Mesendoderm (in vitro differentiated cells): Measurements from ENCODE around the gene PHLDB1.
"Not testable (repeated sequence)": the region's sequence is repeated elsewhere in the genome, so short reads cannot be mapped to it uniquely, and the experiment has no call there.

Experiments used
- DNase-seq: peaks from one replicate; pipeline ENCODE4 v3.0.0; 2013
- H2AK5ac ChIP-seq: 2 replicates; pipeline ENCODE4 v1.6.1; 2013; ENCODE audit warnings: low read length, inconsistent platforms
- H2BK120ac ChIP-seq: 2 replicates; pipeline ENCODE4 v1.6.1; 2013; ENCODE audit warnings: low read depth, mild to moderate bottlenecking, low read length, moderate library complexity, mixed read lengths
- H2BK15ac ChIP-seq: replicated peaks from 2 replicates; pipeline ENCODE4 v1.6.1; 2013; ENCODE audit warnings: low read depth, mild to moderate bottlenecking, moderate library complexity
- H2BK5ac ChIP-seq: 2 replicates; pipeline ENCODE4 v1.6.1; 2013; ENCODE audit warnings: low read length, inconsistent platforms
- H3K18ac ChIP-seq: 2 replicates; pipeline ENCODE4 v1.6.1; 2013; ENCODE audit warnings: mild to moderate bottlenecking, low read length, mixed read lengths
- H3K23ac ChIP-seq: one replicate; pipeline ENCODE4 v1.6.1; 2013; ENCODE audit warnings: low read length
- H3K27ac ChIP-seq: 2 replicates; pipeline ENCODE4 v1.5.1; 2013; ENCODE audit warnings: low read depth, mild to moderate bottlenecking, inconsistent platforms, low read length, moderate library complexity
- H3K27me3 ChIP-seq: 2 replicates; pipeline ENCODE4 v1.6.1; 2013; ENCODE audit warnings: low read length, control low read depth, mild to moderate bottlenecking, inconsistent platforms; ENCODE audit not compliant: insufficient read depth, poor library complexity
- H3K36me3 ChIP-seq: 2 replicates; pipeline ENCODE4 v1.6.1; 2013; ENCODE audit warnings: low read length, inconsistent platforms; ENCODE audit not compliant: control insufficient read depth, insufficient read depth
- H3K4ac ChIP-seq: one replicate; pipeline ENCODE4 v1.6.1; 2013; ENCODE audit warnings: low read depth, mild to moderate bottlenecking, low read length, moderate library complexity
- H3K4me1 ChIP-seq: 2 replicates; pipeline ENCODE4 v1.6.1; 2013; ENCODE audit warnings: low read depth, low read length, inconsistent platforms; ENCODE audit not compliant: control insufficient read depth
- H3K4me2 ChIP-seq: 2 replicates; pipeline ENCODE4 v1.6.1; 2013; ENCODE audit warnings: low read length
- H3K4me3 ChIP-seq: 2 replicates; pipeline ENCODE4 v1.5.1; 2013; ENCODE audit warnings: mild to moderate bottlenecking, low read length
- H3K56ac ChIP-seq: one replicate; pipeline ENCODE4 v1.6.1; 2013; ENCODE audit warnings: low read length
- H3K79me1 ChIP-seq: 2 replicates; pipeline ENCODE4 v1.6.1; 2013; ENCODE audit warnings: low read length, inconsistent platforms
- H3K79me2 ChIP-seq: 2 replicates; pipeline ENCODE4 v1.6.1; 2013; ENCODE audit warnings: mild to moderate bottlenecking, low read length; ENCODE audit not compliant: control insufficient read depth, insufficient read depth
- H3K9ac ChIP-seq: 2 replicates; pipeline ENCODE4 v1.6.1; 2013; ENCODE audit warnings: low read length, inconsistent platforms
- H4K5ac ChIP-seq: one replicate; pipeline ENCODE4 v1.6.1; 2013; ENCODE audit warnings: low read length
- H4K8ac ChIP-seq: one replicate; pipeline ENCODE4 v1.6.1; 2013; ENCODE audit warnings: low read depth, mild to moderate bottlenecking, control low read depth, low read length, moderate library complexity
- WGBS: extraction: QIAGEN DNeasy Blood & Tissue Kit; methylation state at CpG from one replicate; pipeline ENCODE4 v1.1.7; 2013; ENCODE audit warnings: low lambda C conversion rate, missing lambda C conversion rate; ENCODE audit not compliant: insufficient coverage; ENCODE audit errors: extremely low coverage; 5-methylcytosine and 5-hydroxymethylcytosine counted together

Gene PHLDB1

DNA sequence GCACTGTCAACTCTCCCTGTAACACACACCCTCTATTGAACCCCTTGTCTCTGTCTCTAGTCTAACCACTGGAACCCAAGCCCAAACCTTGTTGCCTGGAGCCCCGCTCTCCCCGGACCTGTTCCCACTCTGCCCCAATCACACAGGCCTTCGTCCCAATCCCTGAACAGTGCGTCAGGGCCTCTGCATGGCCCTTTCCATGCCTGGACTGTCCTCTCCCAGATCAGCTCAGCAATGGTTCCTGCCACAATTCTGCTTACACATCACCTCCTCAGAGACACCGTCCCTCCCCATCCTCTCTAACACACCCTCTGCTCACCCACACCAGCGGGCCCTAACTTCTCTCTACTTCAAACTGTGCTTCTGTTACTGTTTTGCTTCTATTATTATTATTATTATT, 70.6 kb downstream of the PHLDB1 start:
- Histone ChIP-seq H2BK15ac (no peak overlapping the region), H3K9ac (no peak overlapping the region), H4K5ac (no peak overlapping the region), H4K8ac (no peak overlapping the region), H3K27me3 (no peaks in the 10 kb centered on the region), H3K56ac (no peak overlapping the region), H3K23ac (no peak overlapping the region), H3K18ac (no peak overlapping the region), H3K27ac (no peak overlapping the region), H3K4me1 (peaks cover 3% of the 10 kb centered on the region), H3K4ac (no peak overlapping the region), H3K36me3 (no peaks in the 10 kb centered on the region), H3K79me1 (no peaks in the 10 kb centered on the region), H3K79me2 (no peaks in the 10 kb centered on the region), H3K4me2 (no peak overlapping the region), H2BK5ac (no peak overlapping the region), H2AK5ac (no peak overlapping the region), H3K4me3 (no peak overlapping the region), H2BK120ac (no peak overlapping the region)
- no CpG with 5 or more reads among the region's 6 CpGs for WGBS
- DNase-seq, result no peak

DNA sequence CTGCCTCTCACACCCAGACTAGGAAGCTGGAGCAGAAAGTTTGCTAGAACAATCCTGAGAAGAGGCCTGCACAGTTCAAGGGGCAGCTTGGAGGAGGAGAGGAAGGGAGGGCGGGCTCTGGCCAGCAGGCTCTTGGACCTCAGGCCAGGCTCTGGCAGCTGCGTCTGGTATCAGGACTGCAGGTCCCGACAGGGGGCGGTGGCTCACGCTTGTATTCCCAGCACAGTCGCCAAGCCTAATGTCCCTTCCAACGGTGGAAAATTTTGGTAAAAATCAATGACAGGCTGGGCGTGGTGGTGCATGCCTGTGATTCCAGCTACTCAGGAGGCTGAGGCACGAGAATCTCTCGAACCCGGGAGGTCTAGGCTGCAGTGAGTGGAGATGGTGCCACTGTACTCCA, 71.5 kb downstream of the PHLDB1 start:
- not testable (repeated sequence) for H3K27ac ChIP-seq

DNA sequence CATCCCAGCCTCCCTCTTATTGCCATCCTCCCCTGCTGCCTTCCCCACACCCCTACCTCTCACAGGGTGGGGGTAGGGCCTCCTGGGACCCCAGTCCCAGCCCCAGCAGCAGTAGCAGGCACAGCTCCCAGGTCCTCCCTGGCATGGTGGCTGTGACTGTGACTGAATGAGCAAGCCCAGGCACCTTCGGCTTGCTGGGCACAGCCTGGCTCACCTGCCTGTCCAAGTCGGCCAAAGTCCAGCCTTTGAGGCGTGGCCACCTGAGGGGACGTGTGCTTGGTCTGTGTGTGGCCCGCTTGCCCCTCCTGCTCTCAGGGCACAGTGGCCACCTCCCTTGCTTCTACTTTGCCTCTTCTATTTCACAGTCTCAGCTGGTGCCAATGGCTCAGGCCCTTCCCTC, 72.1 kb downstream of the PHLDB1 start, which contains the start of gene TREH:
TREH (minus strand) TSS at position 168 of the 400 bp plus-strand sequence; CDS start at position 145, 23 bp downstream.
- Histone ChIP-seq H3K4me1 (peaks cover 3% of the 10 kb centered on the region), H3K27me3 (no peaks in the 10 kb centered on the region), H2BK5ac (no peak within 1 kb of the TSS), H3K4me2 (no peak within 1 kb of the TSS), H3K4me3 (no peak within 1 kb of the TSS), H4K8ac (no peak within 1 kb of the TSS), H4K5ac (no peak within 1 kb of the TSS), H3K23ac (peak within 1 kb of the TSS; percentile 66), H3K18ac (no peak within 1 kb of the TSS), H3K79me1 (no peaks in the 10 kb centered on the region), H3K4ac (no peak within 1 kb of the TSS), H3K56ac (peak within 1 kb of the TSS; percentile 60), H3K79me2 (no peaks in the 10 kb centered on the region), H2AK5ac (peak within 1 kb of the TSS; percentile 65), H3K36me3 (no peaks in the 10 kb centered on the region), H3K27ac (no peak within 1 kb of the TSS), H2BK15ac (no peak within 1 kb of the TSS), H2BK120ac (no peak within 1 kb of the TSS), H3K9ac (no peak within 1 kb of the TSS)
- no CpG with 5 or more reads among the region's 5 CpGs for WGBS
- DNase-seq, result no peak

More for the DNA sequence above, 71.5 kb downstream of the PHLDB1 start:
- not testable (repeated sequence) for H4K5ac ChIP-seq, H3K27me3 ChIP-seq, H4K8ac ChIP-seq, H3K23ac ChIP-seq, H2BK5ac ChIP-seq, H3K79me2 ChIP-seq, H3K4ac ChIP-seq, H3K4me3 ChIP-seq, H3K56ac ChIP-seq, H3K4me2 ChIP-seq, H2AK5ac ChIP-seq, H3K18ac ChIP-seq, H3K79me1 ChIP-seq, H3K9ac ChIP-seq, H2BK15ac ChIP-seq, H2BK120ac ChIP-seq, H3K4me1 ChIP-seq, H3K36me3 ChIP-seq
- no CpG with 5 or more reads among the region's 11 CpGs for WGBS
- peak; percentile 79 for DNase-seq

DNA sequence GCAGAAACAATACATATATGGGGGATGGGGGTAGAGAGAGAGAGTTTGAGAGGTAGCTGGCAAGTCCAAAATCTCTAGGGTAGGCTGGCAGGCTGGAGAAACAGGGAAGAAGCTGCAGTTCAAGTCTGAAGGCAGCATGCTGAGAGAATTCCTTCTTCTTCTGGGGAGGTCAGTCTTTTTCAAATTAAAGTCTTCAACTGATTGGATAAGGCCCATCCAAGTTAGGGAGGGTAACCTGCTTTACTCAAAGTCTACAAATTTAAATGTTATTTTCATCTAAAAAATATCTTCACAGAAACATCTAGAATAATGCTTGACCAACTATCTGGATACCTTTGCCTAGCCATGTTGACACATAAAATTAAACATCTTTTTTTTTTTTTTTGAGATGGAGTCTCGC, 75.0 kb downstream of the PHLDB1 start:
- H4K5ac ChIP-seq, result no peak overlapping the region
- no CpG with 5 or more reads among the region's 1 CpG for WGBS

DNA sequence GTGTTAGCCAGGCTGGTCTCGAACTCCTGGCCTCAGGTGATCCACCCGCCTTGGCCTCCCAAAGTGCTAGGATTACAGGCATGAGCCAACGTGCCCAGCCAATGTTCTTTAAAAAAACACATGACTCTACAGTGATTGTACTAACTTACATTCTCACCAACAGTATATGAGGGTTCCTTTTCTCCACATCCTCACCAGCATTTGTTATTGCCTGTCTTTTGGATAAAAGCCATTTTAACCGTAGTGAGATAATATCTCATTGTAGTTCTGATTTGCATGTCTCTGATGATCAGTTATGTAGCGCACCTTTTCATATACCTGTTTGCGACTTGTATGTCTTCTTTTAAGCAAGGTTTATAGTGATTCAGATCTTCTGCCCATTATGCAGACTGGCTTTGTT, 75.5 kb downstream of the PHLDB1 start:
- not testable (repeated sequence) for H4K8ac ChIP-seq, H3K79me1 ChIP-seq, H3K56ac ChIP-seq, H4K5ac ChIP-seq, H3K27ac ChIP-seq, H3K4ac ChIP-seq, H3K18ac ChIP-seq, H3K4me3 ChIP-seq, H3K79me2 ChIP-seq, H3K9ac ChIP-seq, DNase-seq, H2AK5ac ChIP-seq, H3K4me1 ChIP-seq, H2BK5ac ChIP-seq, H2BK120ac ChIP-seq, H3K27me3 ChIP-seq, H3K4me2 ChIP-seq, H3K23ac ChIP-seq, H3K36me3 ChIP-seq, H2BK15ac ChIP-seq
- no CpG with 5 or more reads among the region's 6 CpGs for WGBS

More for the DNA sequence above, 75.0 kb downstream of the PHLDB1 start:
- Histone ChIP-seq H2BK120ac (no peak overlapping the region), H2AK5ac (no peak overlapping the region), H3K4me3 (no peak overlapping the region), H3K79me2 (no peaks in the 10 kb centered on the region), H2BK15ac (no peak overlapping the region), H3K79me1 (no peaks in the 10 kb centered on the region), H3K36me3 (no peaks in the 10 kb centered on the region), H3K27ac (no peak overlapping the region), H3K4me2 (no peak overlapping the region), H3K18ac (no peak overlapping the region), H3K9ac (no peak overlapping the region), H2BK5ac (no peak overlapping the region), H3K4me1 (peaks cover 3% of the 10 kb centered on the region), H4K8ac (no peak overlapping the region), H3K23ac (no peak overlapping the region), H3K27me3 (no peaks in the 10 kb centered on the region), H3K56ac (no peak overlapping the region), H3K4ac (no peak overlapping the region)
- DNase-seq, result no peak

DNA sequence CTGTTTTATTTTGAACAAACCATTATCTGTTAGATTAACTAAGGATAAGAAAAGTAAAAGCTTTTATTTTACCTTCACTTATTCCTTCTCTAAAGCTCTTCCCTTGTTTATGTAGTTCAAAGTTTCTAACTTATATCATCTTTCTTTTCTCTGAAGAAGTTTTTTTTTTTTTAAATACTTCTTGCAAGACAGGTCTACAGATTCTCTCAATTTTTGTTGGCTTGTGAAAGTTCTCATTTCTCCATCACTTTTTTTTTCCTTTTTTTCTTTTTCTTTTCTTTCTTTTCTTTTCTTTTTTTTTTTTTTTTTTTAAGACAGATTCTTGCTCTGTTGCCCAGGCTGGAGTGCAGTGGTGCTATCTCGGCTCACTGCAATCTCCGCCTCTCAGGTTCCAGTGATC, 76.8 kb downstream of the PHLDB1 start:
- no CpG with 5 or more reads among the region's 2 CpGs for WGBS
- no peak for DNase-seq
- no peak overlapping the region for H3K56ac ChIP-seq

More for the DNA sequence above, 76.8 kb downstream of the PHLDB1 start:
- Histone ChIP-seq H3K9ac (no peak overlapping the region), H2AK5ac (no peak overlapping the region), H3K23ac (no peak overlapping the region), H4K5ac (no peak overlapping the region), H2BK120ac (no peak overlapping the region), H3K4me1 (peaks cover 3% of the 10 kb centered on the region), H3K27ac (no peak overlapping the region), H3K79me2 (no peaks in the 10 kb centered on the region), H2BK5ac (no peak overlapping the region), H3K4me3 (no peak overlapping the region), H3K18ac (no peak overlapping the region), H2BK15ac (no peak overlapping the region), H3K36me3 (no peaks in the 10 kb centered on the region), H3K79me1 (no peaks in the 10 kb centered on the region), H3K4ac (no peak overlapping the region), H3K4me2 (no peak overlapping the region), H3K27me3 (no peaks in the 10 kb centered on the region), H4K8ac (no peak overlapping the region)
